Measurements from ENCODE around the gene FBXO47. TPM values are rescaled to one million over a fixed set of nuclear protein-coding genes. Genes with fewer than 3 reads are reported as not detected.
A peak's percentile ranks its signal among the peaks of the same experiment; 100 is the strongest.

The FBXO47 gene
- polyA plus RNA-seq, 2 donors, result not detected

DNA sequence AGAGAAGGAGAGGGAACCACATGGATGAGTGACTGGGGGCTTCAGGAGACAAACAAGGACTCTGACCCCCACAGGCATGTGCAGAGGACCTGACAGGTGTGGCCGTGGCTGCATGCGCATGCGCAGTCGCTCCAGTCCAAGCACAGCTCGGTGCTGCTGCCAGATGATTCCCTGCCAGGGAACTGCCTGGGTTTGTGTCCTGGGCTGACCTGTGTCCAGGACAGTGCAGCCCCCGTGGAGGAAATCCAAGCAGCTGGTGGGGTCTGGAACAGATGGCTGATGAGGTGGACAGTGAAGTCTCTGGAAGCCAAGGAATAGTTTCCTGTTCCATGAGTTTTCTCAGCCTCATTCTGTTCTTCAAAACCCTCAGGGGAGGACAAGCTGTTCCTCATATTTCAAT is 70.0 kb downstream of the FBXO47 start:
- WGBS, 2 donors, result 44 to 49% methylated on average over 6 of the region's 6 CpGs
- Histone ChIP-seq H3K4me1 (ENCODE audit: control insufficient read depth in 2 of 2, insufficient read depth in 2 of 2, low read length in 1 of 2) (peaks cover 3 to 19% of the 10 kb centered on the region in 2 donors), H3K4me3 (ENCODE audit: low read depth in 1 of 2, low read length in 2 of 2) (no peak overlapping the region), H3K27ac (ENCODE audit: low read depth in 2 of 2, low read length in 1 of 2) (peak overlapping the region in 1 of 2 donors; percentile 64), H3K36me3 (ENCODE audit: control insufficient read depth in 2 of 2, insufficient read depth in 2 of 2, low read length in 1 of 2) (peaks cover 10 to 35% of the 10 kb centered on the region in 2 donors), H3K9me3 (ENCODE audit: control insufficient read depth in 2 of 2, insufficient read depth in 1 of 2, low read depth in 1 of 2, low read length in 1 of 2) (peaks cover 0 to 2% of the 10 kb centered on the region in 2 donors), H3K27me3 (ENCODE audit: control insufficient read depth in 1 of 2, insufficient read depth in 2 of 2, low read length in 2 of 2) (no peaks in the 10 kb centered on the region)

- no peak overlapping the region for H3K4me3 ChIP-seq (ENCODE audit: low read depth in 1 of 2, low read length in 2 of 2)
- H3K4me1 ChIP-seq (ENCODE audit: control insufficient read depth in 2 of 2, insufficient read depth in 2 of 2, low read length in 1 of 2), result peaks cover 3 to 19% of the 10 kb centered on the region in 2 donors
- H3K27ac ChIP-seq (ENCODE audit: low read depth in 2 of 2, low read length in 1 of 2), result peak overlapping the region; percentile 4 to 31
- H3K9me3 ChIP-seq (ENCODE audit: control insufficient read depth in 2 of 2, insufficient read depth in 1 of 2, low read depth in 1 of 2, low read length in 1 of 2), result peaks cover 0 to 2% of the 10 kb centered on the region in 2 donors
- peaks cover 10 to 37% of the 10 kb centered on the region in 2 donors for H3K36me3 ChIP-seq (ENCODE audit: control insufficient read depth in 2 of 2, insufficient read depth in 2 of 2, low read length in 1 of 2)
- 64 to 69% methylated on average over 13 of the region's 13 CpGs for WGBS, 2 donors
- H3K27me3 ChIP-seq (ENCODE audit: control insufficient read depth in 1 of 2, insufficient read depth in 2 of 2, low read length in 2 of 2), result no peaks in the 10 kb centered on the region
Measured at GRCh38 chr17:38896346-38896954, 70.8 kb downstream of the FBXO47 start.

GRCh38 chr17:38894276-38894675 is 72.9 kb downstream of the FBXO47 start:
- peaks cover 8 to 47% of the 10 kb centered on the region in 2 donors for H3K36me3 ChIP-seq (ENCODE audit: control insufficient read depth in 2 of 2, insufficient read depth in 2 of 2, low read length in 1 of 2)
- no peaks in the 10 kb centered on the region for H3K27me3 ChIP-seq (ENCODE audit: control insufficient read depth in 1 of 2, insufficient read depth in 2 of 2, low read length in 2 of 2)
- H3K9me3 ChIP-seq (ENCODE audit: control insufficient read depth in 2 of 2, insufficient read depth in 1 of 2, low read depth in 1 of 2, low read length in 1 of 2), result peaks cover 0 to 2% of the 10 kb centered on the region in 2 donors
- peak overlapping the region in 1 of 2 donors; percentile 3 for H3K27ac ChIP-seq (ENCODE audit: low read depth in 2 of 2, low read length in 1 of 2)
- WGBS, 2 donors, result 57 to 66% methylated on average over 7 of the region's 7 CpGs
- H3K4me3 ChIP-seq (ENCODE audit: low read depth in 1 of 2, low read length in 2 of 2), result no peak overlapping the region
- peaks cover 3 to 16% of the 10 kb centered on the region in 2 donors for H3K4me1 ChIP-seq (ENCODE audit: control insufficient read depth in 2 of 2, insufficient read depth in 2 of 2, low read length in 1 of 2)

GRCh38 chr17:38893607-38894006 is 73.6 kb downstream of the FBXO47 start:
- peak overlapping the region; percentile 21 to 43 for H3K27ac ChIP-seq (ENCODE audit: low read depth in 2 of 2, low read length in 1 of 2)
- H3K27me3 ChIP-seq (ENCODE audit: control insufficient read depth in 1 of 2, insufficient read depth in 2 of 2, low read length in 2 of 2), result no peaks in the 10 kb centered on the region
- WGBS, 2 donors, result 49 to 50% methylated on average over 6 of the region's 6 CpGs
- H3K4me3 ChIP-seq (ENCODE audit: low read depth in 1 of 2, low read length in 2 of 2), result no peak overlapping the region
- H3K9me3 ChIP-seq (ENCODE audit: control insufficient read depth in 2 of 2, insufficient read depth in 1 of 2, low read depth in 1 of 2, low read length in 1 of 2), result peaks cover 0 to 2% of the 10 kb centered on the region in 2 donors
- peaks cover 8 to 43% of the 10 kb centered on the region in 2 donors for H3K36me3 ChIP-seq (ENCODE audit: control insufficient read depth in 2 of 2, insufficient read depth in 2 of 2, low read length in 1 of 2)
- peaks cover 3 to 16% of the 10 kb centered on the region in 2 donors for H3K4me1 ChIP-seq (ENCODE audit: control insufficient read depth in 2 of 2, insufficient read depth in 2 of 2, low read length in 1 of 2)

GRCh38 chr17:38893113-38893512 is 74.1 kb downstream of the FBXO47 start:
- H3K27ac ChIP-seq (ENCODE audit: low read depth in 2 of 2, low read length in 1 of 2), result peak overlapping the region; percentile 21 to 43
- H3K9me3 ChIP-seq (ENCODE audit: control insufficient read depth in 2 of 2, insufficient read depth in 1 of 2, low read depth in 1 of 2, low read length in 1 of 2), result peaks cover 0 to 2% of the 10 kb centered on the region in 2 donors
- no peak overlapping the region for H3K4me3 ChIP-seq (ENCODE audit: low read depth in 1 of 2, low read length in 2 of 2)
- WGBS, 2 donors, result 74 to 82% methylated on average over 5 of the region's 5 CpGs
- peaks cover 8 to 41% of the 10 kb centered on the region in 2 donors for H3K36me3 ChIP-seq (ENCODE audit: control insufficient read depth in 2 of 2, insufficient read depth in 2 of 2, low read length in 1 of 2)
- peaks cover 3 to 16% of the 10 kb centered on the region in 2 donors for H3K4me1 ChIP-seq (ENCODE audit: control insufficient read depth in 2 of 2, insufficient read depth in 2 of 2, low read length in 1 of 2)
- no peaks in the 10 kb centered on the region for H3K27me3 ChIP-seq (ENCODE audit: control insufficient read depth in 1 of 2, insufficient read depth in 2 of 2, low read length in 2 of 2)

GRCh38 chr17:38892620-38893019 is 74.6 kb downstream of the FBXO47 start:
- Histone ChIP-seq H3K9me3 (ENCODE audit: control insufficient read depth in 2 of 2, insufficient read depth in 1 of 2, low read depth in 1 of 2, low read length in 1 of 2) (peaks cover 0 to 2% of the 10 kb centered on the region in 2 donors), H3K4me3 (ENCODE audit: low read depth in 1 of 2, low read length in 2 of 2) (no peak overlapping the region), H3K36me3 (ENCODE audit: control insufficient read depth in 2 of 2, insufficient read depth in 2 of 2, low read length in 1 of 2) (peaks cover 8 to 45% of the 10 kb centered on the region in 2 donors), H3K4me1 (ENCODE audit: control insufficient read depth in 2 of 2, insufficient read depth in 2 of 2, low read length in 1 of 2) (peaks cover 3 to 13% of the 10 kb centered on the region in 2 donors), H3K27me3 (ENCODE audit: control insufficient read depth in 1 of 2, insufficient read depth in 2 of 2, low read length in 2 of 2) (no peaks in the 10 kb centered on the region), H3K27ac (ENCODE audit: low read depth in 2 of 2, low read length in 1 of 2) (no peak overlapping the region)
- 85 to 86% methylated on average over 13 of the region's 13 CpGs for WGBS, 2 donors

GRCh38 chr17:38892083-38892482 is 75.1 kb downstream of the FBXO47 start:
- H3K4me3 ChIP-seq (ENCODE audit: low read depth in 1 of 2, low read length in 2 of 2), result no peak overlapping the region
- peaks cover 8 to 48% of the 10 kb centered on the region in 2 donors for H3K36me3 ChIP-seq (ENCODE audit: control insufficient read depth in 2 of 2, insufficient read depth in 2 of 2, low read length in 1 of 2)
- H3K9me3 ChIP-seq (ENCODE audit: control insufficient read depth in 2 of 2, insufficient read depth in 1 of 2, low read depth in 1 of 2, low read length in 1 of 2), result peaks cover 0 to 2% of the 10 kb centered on the region in 2 donors
- H3K4me1 ChIP-seq (ENCODE audit: control insufficient read depth in 2 of 2, insufficient read depth in 2 of 2, low read length in 1 of 2), result peaks cover under 1 to 9% of the 10 kb centered on the region in 2 donors
- no peaks in the 10 kb centered on the region for H3K27me3 ChIP-seq (ENCODE audit: control insufficient read depth in 1 of 2, insufficient read depth in 2 of 2, low read length in 2 of 2)
- 89 to 91% methylated on average over 4 of the region's 4 CpGs for WGBS, 2 donors
- no peak overlapping the region for H3K27ac ChIP-seq (ENCODE audit: low read depth in 2 of 2, low read length in 1 of 2)

DNA sequence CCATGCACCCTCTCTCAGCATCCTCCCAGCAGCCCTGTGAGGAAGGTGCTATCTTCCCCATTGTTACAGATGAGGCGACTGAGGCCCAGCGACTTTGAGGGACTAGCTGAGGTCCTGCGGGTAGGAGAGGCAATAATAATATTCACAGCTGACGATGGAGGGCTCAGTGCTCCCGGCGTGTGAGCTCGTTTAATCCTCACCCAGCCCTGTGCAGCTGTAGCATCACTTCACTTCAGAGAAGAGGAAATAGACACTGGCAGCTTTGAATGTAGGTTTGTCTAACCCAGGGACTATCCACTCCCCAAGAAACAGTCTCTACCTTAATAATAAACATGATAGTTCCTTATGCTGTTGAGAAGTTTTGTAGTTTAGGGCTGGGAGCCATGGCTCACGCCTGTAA is 75.8 kb downstream of the FBXO47 start:
- Histone ChIP-seq H3K36me3 (ENCODE audit: control insufficient read depth in 2 of 2, insufficient read depth in 2 of 2, low read length in 1 of 2) (peaks cover 8 to 49% of the 10 kb centered on the region in 2 donors), H3K4me1 (ENCODE audit: control insufficient read depth in 2 of 2, insufficient read depth in 2 of 2, low read length in 1 of 2) (peaks cover 0 to 10% of the 10 kb centered on the region in 2 donors), H3K9me3 (ENCODE audit: control insufficient read depth in 2 of 2, insufficient read depth in 1 of 2, low read depth in 1 of 2, low read length in 1 of 2) (peaks cover 0 to 2% of the 10 kb centered on the region in 2 donors), H3K27me3 (ENCODE audit: control insufficient read depth in 1 of 2, insufficient read depth in 2 of 2, low read length in 2 of 2) (no peaks in the 10 kb centered on the region), H3K27ac (ENCODE audit: low read depth in 2 of 2, low read length in 1 of 2) (no peak overlapping the region), H3K4me3 (ENCODE audit: low read depth in 1 of 2, low read length in 2 of 2) (no peak overlapping the region)
- WGBS, 2 donors, result 73 to 84% methylated on average over 8 of the region's 8 CpGs

GRCh38 chr17:38890410-38890746 is 76.8 kb downstream of the FBXO47 start:
- Histone ChIP-seq H3K9me3 (ENCODE audit: control insufficient read depth in 2 of 2, insufficient read depth in 1 of 2, low read depth in 1 of 2, low read length in 1 of 2) (no peaks in the 10 kb centered on the region), H3K27ac (ENCODE audit: low read depth in 2 of 2, low read length in 1 of 2) (no peak overlapping the region), H3K4me1 (ENCODE audit: control insufficient read depth in 2 of 2, insufficient read depth in 2 of 2, low read length in 1 of 2) (peaks cover 7 to 14% of the 10 kb centered on the region in 2 donors), H3K4me3 (ENCODE audit: low read depth in 1 of 2, low read length in 2 of 2) (no peak overlapping the region), H3K27me3 (ENCODE audit: control insufficient read depth in 1 of 2, insufficient read depth in 2 of 2, low read length in 2 of 2) (no peaks in the 10 kb centered on the region), H3K36me3 (ENCODE audit: control insufficient read depth in 2 of 2, insufficient read depth in 2 of 2, low read length in 1 of 2) (peaks cover 4 to 54% of the 10 kb centered on the region in 2 donors)
- 66 to 81% methylated on average over 8 of the region's 8 CpGs for WGBS, 2 donors
